Activated gamma-delta T cell treated with anti-CD3 and anti-CD28 coated beads, Interleukin-2, amount 50 U/mL, for 16 hours (primary cell): ENCODE results near the gene IDI2.
"Not testable (repeated sequence)": the region's sequence is repeated elsewhere in the genome, so short reads cannot be mapped to it uniquely, and the experiment has no call there.

Experiments used
- DNase-seq: peaks from one replicate; pipeline ENCODE4 v3.0.0-alpha.2; 2020; ENCODE audit warnings: low read depth

The IDI2 gene

GRCh38 chr10:1047937-1048336 is 22.3 kb upstream of the IDI2 start:
- no peak for DNase-seq

- no peak for DNase-seq
Observed at GRCh38 chr10:1045415-1045814, 19.8 kb upstream of the IDI2 start.

GRCh38 chr10:1044964-1045363 is 19.3 kb upstream of the IDI2 start:
- DNase-seq = no peak

GRCh38 chr10:1044146-1044545 is 18.5 kb upstream of the IDI2 start:
- no peak for DNase-seq

- no peak for DNase-seq
Observed at GRCh38 chr10:1043532-1043995, 17.9 kb upstream of the IDI2 start.

GRCh38 chr10:1041514-1041913 is 15.9 kb upstream of the IDI2 start:
- no peak for DNase-seq

- no peak for DNase-seq
Observed at GRCh38 chr10:1040133-1040532, 14.5 kb upstream of the IDI2 start.

- DNase-seq = not testable (repeated sequence)
Observed at GRCh38 chr10:1038769-1039168, 13.1 kb upstream of the IDI2 start.

- DNase-seq = no peak
Observed at GRCh38 chr10:1037098-1037497, 11.4 kb upstream of the IDI2 start.

GRCh38 chr10:1036341-1036791 is 10.7 kb upstream of the IDI2 start:
- DNase-seq = no peak

GRCh38 chr10:1035201-1035600 is 9.5 kb upstream of the IDI2 start:
- DNase-seq = no peak

- no peak for DNase-seq
Observed at GRCh38 chr10:1034758-1035157, 9.1 kb upstream of the IDI2 start.

GRCh38 chr10:1033601-1034000 is 7.9 kb upstream of the IDI2 start:
- no peak for DNase-seq

GRCh38 chr10:1029838-1030237 is 4.2 kb upstream of the IDI2 start:
- DNase-seq = no peak

GRCh38 chr10:1026578-1026977 is 919 bp upstream of the IDI2 start:
- no peak for DNase-seq

- no peak for DNase-seq
Observed at GRCh38 chr10:1024103-1024502, 1.6 kb downstream of the IDI2 start.

- no peak for DNase-seq
Observed at GRCh38 chr10:1022413-1022812, 3.2 kb downstream of the IDI2 start.

- no peak for DNase-seq
Observed at GRCh38 chr10:1020958-1021357, 4.7 kb downstream of the IDI2 start.

- DNase-seq = no peak
Observed at GRCh38 chr10:1020460-1020859, 5.2 kb downstream of the IDI2 start.

GRCh38 chr10:1019362-1019761 is 6.3 kb downstream of the IDI2 start:
- no peak for DNase-seq

- DNase-seq = no peak
Observed at GRCh38 chr10:1015688-1016087, 10.0 kb downstream of the IDI2 start.

- DNase-seq = no peak
Observed at GRCh38 chr10:1011696-1012095, 14.0 kb downstream of the IDI2 start.

- DNase-seq = no peak
Observed at GRCh38 chr10:1010703-1011102, 15.0 kb downstream of the IDI2 start.

- not testable (repeated sequence) for DNase-seq
Observed at GRCh38 chr10:1009947-1010346, 15.7 kb downstream of the IDI2 start.

GRCh38 chr10:1009071-1009494 is 16.6 kb downstream of the IDI2 start:
- DNase-seq = no peak
